WTC11 (cell line): ENCODE results near the gene TMEM86A. TPM values are rescaled to one million over a fixed set of nuclear protein-coding genes. Genes with fewer than 3 reads are reported as not detected.
"Not testable (repeated sequence)": the region's sequence is repeated elsewhere in the genome, so short reads cannot be mapped to it uniquely, and the experiment has no call there.

Experiments used
- ATAC-seq: fragments of 200-7000 bp; cut with Tn5 transposase; 2 replicates; pipeline ENCODE4 v1.10.0; 2021; ENCODE audit warnings: mild to moderate bottlenecking, moderate library complexity
- CTCF ChIA-PET: fragments of 300-600 bp; sonication (Branson Sonifier 250); formaldehyde crosslinking; loops from one replicate; lab custom pipeline; 2021; ENCODE audit warnings: antibody characterized with exemption; lab: Charles Lee
- POLR2A ChIA-PET: fragments of 350-600 bp; sonication (Branson Sonifier 250); formaldehyde crosslinking; loops from one replicate; lab custom pipeline; 2021; ENCODE audit warnings: antibody characterized with exemption; lab: Charles Lee
- DNase-seq: peaks from one replicate; pipeline ENCODE4 v3.0.0; 2021; ENCODE audit warnings: low spot score
- H3K27ac Mint-ChIP-seq: 2 replicates; pipeline ENCODE4 v1.8.0; 2021; ENCODE audit warnings: mixed read lengths
- H3K27me3 Mint-ChIP-seq: 2 replicates; pipeline ENCODE4 v1.8.0; 2021; ENCODE audit warnings: low read depth, mild to moderate bottlenecking, moderate library complexity, mixed read lengths
- H3K36me3 Mint-ChIP-seq: 2 replicates; pipeline ENCODE4 v1.8.0; 2021; ENCODE audit warnings: mixed read lengths
- H3K4me1 Mint-ChIP-seq: 2 replicates; pipeline ENCODE4 v1.8.0; 2022; ENCODE audit warnings: mixed read lengths
- H3K4me3 Mint-ChIP-seq: 2 replicates; pipeline ENCODE4 v1.8.0; 2021; ENCODE audit warnings: mild to moderate bottlenecking, moderate library complexity, mixed read lengths
- H3K9me3 Mint-ChIP-seq: 2 replicates; pipeline ENCODE4 v1.8.0; 2021; ENCODE audit warnings: mixed read lengths
- ATF2 ChIP-seq: sonication (generic); formaldehyde crosslinking; IDR thresholded peaks from 2 replicates; pipeline ENCODE4 v1.8.1; 2022; ENCODE audit warnings: low read depth, missing genetic modification reagents, borderline replicate concordance
- CREB1 ChIP-seq: sonication (generic); formaldehyde crosslinking; IDR thresholded peaks from 2 replicates; pipeline ENCODE4 v1.8.0; 2023; ENCODE audit warnings: mild to moderate bottlenecking, missing genetic modification reagents
- E2F5 ChIP-seq: sonication (generic); formaldehyde crosslinking; IDR thresholded peaks from 2 replicates; pipeline ENCODE4 v1.8.1; 2022; ENCODE audit warnings: mild to moderate bottlenecking, moderate library complexity, missing genetic modification reagents
- ELF4 ChIP-seq: sonication (generic); formaldehyde crosslinking; IDR thresholded peaks from 2 replicates; pipeline ENCODE4 v1.8.1; 2022; ENCODE audit warnings: low read depth, mild to moderate bottlenecking, moderate library complexity, missing genetic modification reagents
- ERG ChIP-seq: fragments of 250-450 bp; sonication (Bioruptor Pico); IDR thresholded peaks from 2 replicates; pipeline ENCODE4 v1.8.0; 2021; ENCODE audit warnings: mild to moderate bottlenecking
- FOXJ3 ChIP-seq: sonication (generic); formaldehyde crosslinking; IDR thresholded peaks from 2 replicates; pipeline ENCODE4 v1.9.0; 2021; ENCODE audit warnings: missing genetic modification reagents, mild to moderate bottlenecking, borderline replicate concordance
- GABPB1 ChIP-seq: sonication (generic); formaldehyde crosslinking; IDR thresholded peaks from 2 replicates; pipeline ENCODE4 v1.8.1; 2023; ENCODE audit warnings: mild to moderate bottlenecking, missing genetic modification reagents
- GTF2I ChIP-seq: fragments of 250-450 bp; sonication (Bioruptor Pico); conservative IDR thresholded peaks from 2 replicates; pipeline ENCODE4 v1.4.0; 2021; ENCODE audit warnings: mild to moderate bottlenecking
- NFYB ChIP-seq: sonication (generic); formaldehyde crosslinking; conservative IDR thresholded peaks from 2 replicates; pipeline ENCODE4 v1.8.0; 2022; ENCODE audit warnings: low read depth, missing genetic modification reagents
- NR1H2 ChIP-seq: sonication (generic); formaldehyde crosslinking; IDR thresholded peaks from 2 replicates; pipeline ENCODE4 v1.9.0; 2021; ENCODE audit warnings: mild to moderate bottlenecking, moderate library complexity, missing genetic modification reagents
- NR2C2 ChIP-seq: sonication (generic); formaldehyde crosslinking; IDR thresholded peaks from 2 replicates; pipeline ENCODE4 v1.8.0; 2022; ENCODE audit warnings: mild to moderate bottlenecking, missing genetic modification reagents
- OVOL2 ChIP-seq: fragments of 250-450 bp; sonication (Bioruptor Pico); IDR thresholded peaks from 2 replicates; pipeline ENCODE4 v1.9.0; 2021; ENCODE audit warnings: mild to moderate bottlenecking, borderline replicate concordance
- PRRX2 ChIP-seq: fragments of 250-450 bp; sonication (Bioruptor Pico); IDR thresholded peaks from 2 replicates; pipeline ENCODE4 v1.8.0; 2021; ENCODE audit warnings: mild to moderate bottlenecking
- SOX15 ChIP-seq: fragments of 250-450 bp; sonication (Bioruptor Pico); IDR thresholded peaks from 2 replicates; pipeline ENCODE4 v1.9.0; 2021; ENCODE audit warnings: mild to moderate bottlenecking
- SP1 ChIP-seq: sonication (generic); formaldehyde crosslinking; conservative IDR thresholded peaks from 2 replicates; pipeline ENCODE4 v1.8.1; 2022; ENCODE audit warnings: missing genetic modification reagents
- STAT6 ChIP-seq: sonication (generic); formaldehyde crosslinking; conservative IDR thresholded peaks from 2 replicates; pipeline ENCODE4 v1.8.1; 2023; ENCODE audit warnings: mild to moderate bottlenecking, low read depth, missing genetic modification reagents, moderate library complexity
- TCF7 ChIP-seq: sonication (generic); formaldehyde crosslinking; IDR thresholded peaks from 2 replicates; pipeline ENCODE4 v1.8.0; 2022; ENCODE audit warnings: mild to moderate bottlenecking, low read depth, missing genetic modification reagents, moderate library complexity
- TEAD4 ChIP-seq: sonication (generic); formaldehyde crosslinking; IDR thresholded peaks from 2 replicates; pipeline ENCODE4 v1.8.0; 2022; ENCODE audit warnings: mild to moderate bottlenecking, missing genetic modification reagents
- ZMAT4 ChIP-seq: fragments of 250-450 bp; sonication (Bioruptor Pico); IDR thresholded peaks from 2 replicates; pipeline ENCODE4 v1.9.0; 2021; ENCODE audit warnings: mild to moderate bottlenecking
- ZNF232 ChIP-seq: sonication (generic); formaldehyde crosslinking; IDR thresholded peaks from 2 replicates; pipeline ENCODE4 v1.8.0; 2022; ENCODE audit warnings: mild to moderate bottlenecking, missing genetic modification reagents
- ZNF416 ChIP-seq: fragments of 250-450 bp; sonication (Bioruptor Pico); IDR thresholded peaks from 2 replicates; pipeline ENCODE4 v1.9.0; 2021; ENCODE audit warnings: mild to moderate bottlenecking, inconsistent platforms
- ZNF425 ChIP-seq: fragments of 250-450 bp; sonication (Bioruptor Pico); conservative IDR thresholded peaks from 2 replicates; pipeline ENCODE4 v1.9.0; 2021; ENCODE audit warnings: mild to moderate bottlenecking
- ZNF671 ChIP-seq: fragments of 250-450 bp; sonication (Bioruptor Pico); IDR thresholded peaks from 2 replicates; pipeline ENCODE4 v1.8.0; 2021; ENCODE audit warnings: mild to moderate bottlenecking
- total RNA-seq: library from RNA; stranded (reverse); gene quantifications from 3 replicates; pipeline ENCODE4 v1.2.3, GENCODE V29; 2021

TMEM86A gene
- total RNA-seq, 1 experiment from 2014 or later, result 1.7 TPM

GRCh38 chr11:18676803-18677202, 21.8 kb upstream of the TMEM86A start:
- Mint-ChIP-seq H3K9me3 (no peaks in the 10 kb centered on the region), H3K36me3 (no peaks in the 10 kb centered on the region), H3K4me3 (no peak overlapping the region)
- no peak for ATAC-seq
- ChIA-PET POLR2A (no interaction called here), CTCF (interaction anchor here (1.4 to 1.9 kb wide), 2 partner anchors 45 to 88 kb away, joined by 4 to 6 read pairs; no protein-coding TSS in a partner anchor)
- no peak for DNase-seq
- TF ChIP-seq SP1 (CRISPR knock-in tag), result no peak
- no peak for TF ChIP-seq CREB1 (CRISPR knock-in tag)
- TF ChIP-seq NFYB, result no peak
- no peak for TF ChIP-seq ELF4
- TF ChIP-seq ERG (CRISPR knock-in tag), result no peak
- TF ChIP-seq ATF2 (CRISPR knock-in tag), result no peak
- TF ChIP-seq ZNF425, result no peak
- TF ChIP-seq OVOL2 (CRISPR knock-in tag), result no peak
- no peak for TF ChIP-seq ZNF671 (CRISPR knock-in tag)
- no peak for TF ChIP-seq E2F5 (CRISPR knock-in tag)
- TF ChIP-seq GTF2I, result no peak
- no peak for TF ChIP-seq ZMAT4 (CRISPR knock-in tag)
- no peak for TF ChIP-seq SOX15 (CRISPR knock-in tag)
- TF ChIP-seq ZNF416, result no peak
- no peak for TF ChIP-seq PRRX2
- no peak for TF ChIP-seq TCF7 (CRISPR knock-in tag)
- TF ChIP-seq GABPB1 (CRISPR knock-in tag), result no peak
- TF ChIP-seq, all 79 proteins: peak for 0
- no peaks in the 10 kb centered on the region for H3K4me1 Mint-ChIP-seq
- H3K27me3 Mint-ChIP-seq, result no peaks in the 10 kb centered on the region
- no peak overlapping the region for H3K27ac Mint-ChIP-seq

GRCh38 chr11:18677560-18677959, 21.0 kb upstream of the TMEM86A start:
- ChIA-PET POLR2A (no interaction called here), CTCF (interaction anchor here (0.7 to 1.9 kb wide), 2 partner anchors 68 to 87 kb away, joined by 4 to 6 read pairs; no protein-coding TSS in a partner anchor)
- Mint-ChIP-seq H3K4me3 (no peak overlapping the region), H3K4me1 (no peaks in the 10 kb centered on the region), H3K27ac (no peak overlapping the region), H3K27me3 (no peaks in the 10 kb centered on the region), H3K9me3 (no peaks in the 10 kb centered on the region), H3K36me3 (no peaks in the 10 kb centered on the region)
- ATAC-seq (no peak), DNase-seq (no peak)
- TF ChIP-seq NR2C2 (CRISPR knock-in tag) (no peak), STAT6 (no peak), TEAD4 (CRISPR knock-in tag) (no peak), ATF2 (CRISPR knock-in tag) (no peak), NR1H2 (no peak), ZNF232 (CRISPR knock-in tag) (no peak), FOXJ3 (CRISPR knock-in tag) (no peak)

GRCh38 chr11:18681949-18682348, 16.6 kb upstream of the TMEM86A start:
- CTCF ChIA-PET, result interaction anchor here (0.6 to 1.2 kb wide), 2 partner anchors 40 to 161 kb away, joined by 3 to 4 read pairs; no protein-coding TSS in a partner anchor
- ATAC-seq, H3K27me3 Mint-ChIP-seq, H3K4me3 Mint-ChIP-seq, POLR2A ChIA-PET, H3K36me3 Mint-ChIP-seq, H3K9me3 Mint-ChIP-seq, H3K27ac Mint-ChIP-seq, DNase-seq, H3K4me1 Mint-ChIP-seq: not testable (repeated sequence)
